MM.1S (cell line): ENCODE results near the gene HELQ.
A peak's percentile ranks its signal among the peaks of the same experiment; 100 is the strongest.

Experiments used
- DNase-seq: peaks from one replicate; pipeline ENCODE4 v3.0.0-alpha.2; 2015
- H2AFZ ChIP-seq: fragments of 300-600 bp; sonication (generic); 2 replicates; pipeline ENCODE4 v1.6.0; 2016; ENCODE audit warnings: antibody characterized with exemption, low read length
- H3F3A ChIP-seq: fragments of 300-600 bp; sonication (generic); 2 replicates; pipeline ENCODE4 v1.6.1; 2016; ENCODE audit warnings: mild to moderate bottlenecking, antibody characterized with exemption, low read length, moderate library complexity, mixed read lengths; ENCODE audit not compliant: insufficient read depth
- H3K27ac ChIP-seq: fragments of 300-600 bp; sonication (generic); 2 replicates; pipeline ENCODE4 v1.5.1; 2016; ENCODE audit warnings: mild to moderate bottlenecking, low read length
- H3K27me3 ChIP-seq: fragments of 300-600 bp; sonication (generic); replicated peaks from 2 replicates; pipeline ENCODE4 v1.6.0; 2016; ENCODE audit warnings: low read length; ENCODE audit not compliant: insufficient read depth
- H3K36me3 ChIP-seq: fragments of 300-600 bp; sonication (generic); replicated peaks from 2 replicates; pipeline ENCODE4 v1.6.1; 2016; ENCODE audit warnings: mild to moderate bottlenecking, low read length, mixed read lengths; ENCODE audit not compliant: insufficient read depth
- H3K4me1 ChIP-seq: fragments of 300-600 bp; sonication (generic); 2 replicates; pipeline ENCODE4 v1.6.1; 2016; ENCODE audit warnings: low read length, mixed read lengths
- H3K4me2 ChIP-seq: fragments of 300-600 bp; sonication (generic); 2 replicates; pipeline ENCODE4 v1.6.0; 2016; ENCODE audit warnings: low read depth, low read length
- H3K4me3 ChIP-seq: fragments of 300-600 bp; sonication (generic); 2 replicates; pipeline ENCODE4 v1.5.1; 2016; ENCODE audit warnings: low read length, mixed read lengths
- H3K79me2 ChIP-seq: fragments of 300-600 bp; sonication (generic); 2 replicates; pipeline ENCODE4 v1.6.1; 2016; ENCODE audit warnings: mixed run types, low read length, mixed read lengths
- H3K9ac ChIP-seq: fragments of 300-600 bp; sonication (generic); 2 replicates; pipeline ENCODE4 v1.6.1; 2016; ENCODE audit warnings: low read length, mixed read lengths
- H3K9me2 ChIP-seq: fragments of 300-600 bp; sonication (generic); replicated peaks from 2 replicates; pipeline ENCODE4 v1.6.1; 2016; ENCODE audit warnings: mild to moderate bottlenecking, low read length, mixed read lengths; ENCODE audit not compliant: insufficient read depth
- H3K9me3 ChIP-seq: fragments of 300-600 bp; sonication (generic); replicated peaks from 2 replicates; pipeline ENCODE4 v1.6.1; 2016; ENCODE audit warnings: mild to moderate bottlenecking, low read length, mixed read lengths; ENCODE audit not compliant: insufficient read depth
- H4K20me1 ChIP-seq: fragments of 300-600 bp; sonication (generic); 2 replicates; pipeline ENCODE4 v1.6.1; 2016; ENCODE audit warnings: mild to moderate bottlenecking, low read length, moderate library complexity, mixed read lengths; ENCODE audit not compliant: insufficient read depth
- EZH2 ChIP-seq: fragments of 300-600 bp; sonication (generic); optimal IDR thresholded peaks from 2 replicates; pipeline ENCODE3; 2017; ENCODE audit warnings: low read depth, mild to moderate bottlenecking, antibody characterized with exemption, low read length, mixed read lengths
- EZH2phosphoT487 ChIP-seq: fragments of 300-600 bp; sonication (generic); IDR thresholded peaks from 2 replicates; pipeline ENCODE4 v1.6.1; 2018; ENCODE audit warnings: antibody characterized with exemption, low read length
- TF ChIP-seq, protein P1 (sequence below): fragments of 300-600 bp; sonication (generic); IDR thresholded peaks from 2 replicates; pipeline ENCODE4 v1.5.1; 2016; ENCODE audit warnings: antibody characterized with exemption, low read length, mixed read lengths

HELQ gene

DNA sequence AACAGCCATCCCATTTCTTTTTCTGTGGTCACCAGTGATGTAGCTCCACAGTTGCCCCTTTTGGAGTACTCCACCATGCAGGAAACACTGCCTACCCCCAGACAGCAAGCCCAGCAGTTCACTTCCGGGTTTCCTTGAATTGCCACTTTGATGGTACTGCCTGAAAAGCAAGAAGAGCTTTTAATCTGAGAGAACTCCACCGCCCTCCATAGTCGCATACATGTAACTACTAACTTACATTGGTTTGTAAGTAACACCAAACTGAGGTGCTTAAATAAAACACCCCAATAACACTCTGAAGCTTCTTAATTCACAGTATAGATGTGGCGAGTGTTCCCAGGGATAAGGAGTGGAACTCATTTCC, 67.3 kb downstream of the HELQ start:
- Histone ChIP-seq H3K27me3 (no peaks in the 10 kb centered on the region), H3F3A (no peaks in the 10 kb centered on the region), H3K27ac (no peak overlapping the region), H3K9me2 (no peaks in the 10 kb centered on the region), H3K4me3 (no peak overlapping the region), H4K20me1 (no peaks in the 10 kb centered on the region), H3K79me2 (no peaks in the 10 kb centered on the region), H3K4me1 (peaks cover 16% of the 10 kb centered on the region; the same call in 1 of the 2 replicates), H3K4me2 (no peak overlapping the region), H2AFZ (no peak overlapping the region), H3K9me3 (no peaks in the 10 kb centered on the region), H3K9ac (no peak overlapping the region), H3K36me3 (no peaks in the 10 kb centered on the region)
- TF ChIP-seq, protein P1, sequence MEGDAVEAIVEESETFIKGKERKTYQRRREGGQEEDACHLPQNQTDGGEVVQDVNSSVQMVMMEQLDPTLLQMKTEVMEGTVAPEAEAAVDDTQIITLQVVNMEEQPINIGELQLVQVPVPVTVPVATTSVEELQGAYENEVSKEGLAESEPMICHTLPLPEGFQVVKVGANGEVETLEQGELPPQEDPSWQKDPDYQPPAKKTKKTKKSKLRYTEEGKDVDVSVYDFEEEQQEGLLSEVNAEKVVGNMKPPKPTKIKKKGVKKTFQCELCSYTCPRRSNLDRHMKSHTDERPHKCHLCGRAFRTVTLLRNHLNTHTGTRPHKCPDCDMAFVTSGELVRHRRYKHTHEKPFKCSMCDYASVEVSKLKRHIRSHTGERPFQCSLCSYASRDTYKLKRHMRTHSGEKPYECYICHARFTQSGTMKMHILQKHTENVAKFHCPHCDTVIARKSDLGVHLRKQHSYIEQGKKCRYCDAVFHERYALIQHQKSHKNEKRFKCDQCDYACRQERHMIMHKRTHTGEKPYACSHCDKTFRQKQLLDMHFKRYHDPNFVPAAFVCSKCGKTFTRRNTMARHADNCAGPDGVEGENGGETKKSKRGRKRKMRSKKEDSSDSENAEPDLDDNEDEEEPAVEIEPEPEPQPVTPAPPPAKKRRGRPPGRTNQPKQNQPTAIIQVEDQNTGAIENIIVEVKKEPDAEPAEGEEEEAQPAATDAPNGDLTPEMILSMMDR, result no peak
- TF ChIP-seq EZH2phosphoT487 (no peak), EZH2 (no peak)
- no peak for DNase-seq

GRCh38 chr4:83387476-83388312, 67.9 kb downstream of the HELQ start:
- no peaks in the 10 kb centered on the region for H3K9me3 ChIP-seq
- H3K36me3 ChIP-seq, result no peaks in the 10 kb centered on the region
- H3K9me2 ChIP-seq, result no peaks in the 10 kb centered on the region
- H3F3A ChIP-seq, result no peaks in the 10 kb centered on the region
- TF ChIP-seq EZH2phosphoT487, result no peak
- TF ChIP-seq, protein P1, result no peak
- TF ChIP-seq EZH2, result no peak
- no peak overlapping the region for H3K9ac ChIP-seq
- DNase-seq, result no peak
- no peak overlapping the region for H3K4me3 ChIP-seq
- no peak overlapping the region for H3K4me2 ChIP-seq
- H2AFZ ChIP-seq, result no peak overlapping the region
- H3K4me1 ChIP-seq, result peaks cover 16% of the 10 kb centered on the region; the same call in 1 of the 2 replicates
- no peaks in the 10 kb centered on the region for H4K20me1 ChIP-seq
- H3K27me3 ChIP-seq, result no peaks in the 10 kb centered on the region
- no peaks in the 10 kb centered on the region for H3K79me2 ChIP-seq
- no peak overlapping the region for H3K27ac ChIP-seq

- Histone ChIP-seq H3K4me3 (no peak overlapping the region), H3K9ac (no peak overlapping the region), H3K4me1 (peaks cover 16% of the 10 kb centered on the region; the same call in 1 of the 2 replicates), H3K36me3 (no peaks in the 10 kb centered on the region), H3K9me2 (no peaks in the 10 kb centered on the region), H3K27ac (no peak overlapping the region), H3K4me2 (no peak overlapping the region), H3K9me3 (no peaks in the 10 kb centered on the region), H3K79me2 (no peaks in the 10 kb centered on the region), H2AFZ (no peak overlapping the region), H3K27me3 (no peaks in the 10 kb centered on the region), H4K20me1 (no peaks in the 10 kb centered on the region), H3F3A (no peaks in the 10 kb centered on the region)
- TF ChIP-seq EZH2, result no peak
- no peak for DNase-seq
These were observed 68.6 kb downstream of the HELQ start for GRCh38 chr4:83387012-83387411.

DNA sequence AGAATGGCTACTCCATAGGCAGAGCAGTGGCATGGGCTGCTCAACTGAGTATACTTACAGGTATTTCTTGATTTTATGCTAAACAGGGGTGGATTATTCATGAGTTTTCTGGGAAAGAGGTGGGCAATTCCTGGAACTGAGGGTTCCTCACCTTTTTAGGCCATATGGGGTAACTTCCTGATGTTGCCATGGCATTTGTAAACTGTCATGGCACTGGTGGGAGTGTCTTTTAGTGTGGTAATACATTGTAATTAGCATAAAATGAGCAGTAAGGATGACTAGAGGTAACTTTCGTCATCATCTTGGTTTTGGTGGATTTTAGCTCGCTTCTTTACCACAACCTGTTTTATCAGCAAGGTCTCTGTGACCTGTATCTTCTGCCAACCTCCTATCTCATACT, 72.8 kb downstream of the HELQ start:
- no peaks in the 10 kb centered on the region for H3K79me2 ChIP-seq
- no peaks in the 10 kb centered on the region for H3K9me2 ChIP-seq
- TF ChIP-seq EZH2phosphoT487 (no peak), EZH2 (no peak)
- TF ChIP-seq, protein P1, result no peak
- H3K4me2 ChIP-seq, result peak overlapping the region; percentile 20; the same call in 1 of the 2 replicates
- no peaks in the 10 kb centered on the region for H4K20me1 ChIP-seq
- H3K4me1 ChIP-seq, result no peaks in the 10 kb centered on the region
- no peak overlapping the region for H3K4me3 ChIP-seq
- no peaks in the 10 kb centered on the region for H3K27me3 ChIP-seq
- no peak for DNase-seq
- H2AFZ ChIP-seq, result 0 out of 2 replicates have a peak overlapping the region, but pooled peaks have one; percentile 8
- no peak overlapping the region for H3K27ac ChIP-seq
- no peaks in the 10 kb centered on the region for H3K36me3 ChIP-seq
- no peaks in the 10 kb centered on the region for H3F3A ChIP-seq
- no peak overlapping the region for H3K9ac ChIP-seq
- no peaks in the 10 kb centered on the region for H3K9me3 ChIP-seq
